Measurements from ENCODE around the gene EYA2. TPM values are rescaled to one million over a fixed set of nuclear protein-coding genes. Genes with fewer than 3 reads are reported as not detected.

Gene EYA2
- total and polyA plus RNA-seq, 2 experiments from 2014 or later: 1.4 to 2.0 TPM

- Histone ChIP-seq H3K36me3 (replicated peaks; ENCODE audit: insufficient read depth, low read depth) (no peaks in the 10 kb centered on the region), H3K27ac (no peak overlapping the region), H3K9me2 (replicated peaks; ENCODE audit: insufficient read depth) (no peaks in the 10 kb centered on the region), H3K27me3 (no peaks in the 10 kb centered on the region), H2AFZ (no peak overlapping the region), H4K20me1 (ENCODE audit: insufficient read depth, poor library complexity, severe bottlenecking) (no peaks in the 10 kb centered on the region), H3K4me2 (no peak overlapping the region), H3K4me3 (no peak overlapping the region), H3K4me1 (ENCODE audit: insufficient read depth) (no peaks in the 10 kb centered on the region), H3K79me2 (no peaks in the 10 kb centered on the region), H3K9me3 (ENCODE audit: low read depth) (peaks cover 4% of the 10 kb centered on the region)
- no peak for DNase-seq (ENCODE audit: low spot score)
- TF ChIP-seq EZH2 (IDR thresholded peaks at IDR 0.05; ENCODE audit: borderline replicate concordance) (no peak), EZH2phosphoT487 (IDR thresholded peaks at IDR 0.05; ENCODE audit: low read depth, severe bottlenecking, unreplicated experiment) (no peak), CTCF (IDR thresholded peaks at IDR 0.05; ENCODE audit: poor library complexity) (no peak)
- 82% methylated on average over 2 of the region's 2 CpGs for WGBS (ENCODE audit: low lambda C conversion rate, missing lambda C conversion rate)
These were observed 91.0 kb downstream of the EYA2 start for GRCh38 chr20:46985671-46986070.

- no peak overlapping the region for H3K4me3 ChIP-seq
- TF ChIP-seq EZH2phosphoT487 (IDR thresholded peaks at IDR 0.05; ENCODE audit: low read depth, severe bottlenecking, unreplicated experiment) (no peak), CTCF (IDR thresholded peaks at IDR 0.05; ENCODE audit: poor library complexity) (no peak), EZH2 (IDR thresholded peaks at IDR 0.05; ENCODE audit: borderline replicate concordance) (no peak)
- H3K27ac ChIP-seq: no peak overlapping the region
- DNase-seq (ENCODE audit: low spot score): no peak
- no peaks in the 10 kb centered on the region for H3K9me2 ChIP-seq (replicated peaks; ENCODE audit: insufficient read depth)
- no peak overlapping the region for H2AFZ ChIP-seq
- H4K20me1 ChIP-seq (ENCODE audit: insufficient read depth, poor library complexity, severe bottlenecking): no peaks in the 10 kb centered on the region
- H3K27me3 ChIP-seq: no peaks in the 10 kb centered on the region
- no peaks in the 10 kb centered on the region for H3K79me2 ChIP-seq
- 58% methylated on average over 5 of the region's 5 CpGs for WGBS (ENCODE audit: low lambda C conversion rate, missing lambda C conversion rate)
- H3K36me3 ChIP-seq (replicated peaks; ENCODE audit: insufficient read depth, low read depth): no peaks in the 10 kb centered on the region
- no peaks in the 10 kb centered on the region for H3K4me1 ChIP-seq (ENCODE audit: insufficient read depth)
- peaks cover 4% of the 10 kb centered on the region for H3K9me3 ChIP-seq (ENCODE audit: low read depth)
- no peak overlapping the region for H3K4me2 ChIP-seq
These were observed 92.4 kb downstream of the EYA2 start for GRCh38 chr20:46987001-46987400.

GRCh38 chr20:46990017-46990595 is 95.5 kb downstream of the EYA2 start:
- H3K4me2 ChIP-seq: peak overlapping the region; percentile 21
- H3K27me3 ChIP-seq: no peaks in the 10 kb centered on the region
- H3K27ac ChIP-seq: no peak overlapping the region
- no peak overlapping the region for H3K4me3 ChIP-seq
- H3K9me2 ChIP-seq (replicated peaks; ENCODE audit: insufficient read depth): no peaks in the 10 kb centered on the region
- H2AFZ ChIP-seq: no peak overlapping the region
- H3K9me3 ChIP-seq (ENCODE audit: low read depth): no peaks in the 10 kb centered on the region
- H3K36me3 ChIP-seq (replicated peaks; ENCODE audit: insufficient read depth, low read depth): no peaks in the 10 kb centered on the region
- H4K20me1 ChIP-seq (ENCODE audit: insufficient read depth, poor library complexity, severe bottlenecking): no peaks in the 10 kb centered on the region
- 45% methylated on average over 12 of the region's 12 CpGs for WGBS (ENCODE audit: low lambda C conversion rate, missing lambda C conversion rate)
- TF ChIP-seq EZH2phosphoT487 (IDR thresholded peaks at IDR 0.05; ENCODE audit: low read depth, severe bottlenecking, unreplicated experiment) (no peak), CTCF (IDR thresholded peaks at IDR 0.05; ENCODE audit: poor library complexity) (no peak), EZH2 (IDR thresholded peaks at IDR 0.05; ENCODE audit: borderline replicate concordance) (no peak)
- no peaks in the 10 kb centered on the region for H3K4me1 ChIP-seq (ENCODE audit: insufficient read depth)
- no peak for DNase-seq (ENCODE audit: low spot score)
- no peaks in the 10 kb centered on the region for H3K79me2 ChIP-seq

Data from hepatocyte (in vitro differentiated cells).